SIG-M5 treated with dmso at 0.1 percent for 504 hours (cell line): ENCODE data around the gene MTCH1.

ENCODE experiments used
- DNase-seq: peaks from one replicate; lab custom pipeline; 2025; ENCODE audit not compliant: unreplicated experiment; lab: John Stamatoyannopoulos, UW

Gene MTCH1

GRCh38 chr6:36929152-36929551 lies 56.8 kb downstream of the MTCH1 start:
- no peak for DNase-seq

DNA sequence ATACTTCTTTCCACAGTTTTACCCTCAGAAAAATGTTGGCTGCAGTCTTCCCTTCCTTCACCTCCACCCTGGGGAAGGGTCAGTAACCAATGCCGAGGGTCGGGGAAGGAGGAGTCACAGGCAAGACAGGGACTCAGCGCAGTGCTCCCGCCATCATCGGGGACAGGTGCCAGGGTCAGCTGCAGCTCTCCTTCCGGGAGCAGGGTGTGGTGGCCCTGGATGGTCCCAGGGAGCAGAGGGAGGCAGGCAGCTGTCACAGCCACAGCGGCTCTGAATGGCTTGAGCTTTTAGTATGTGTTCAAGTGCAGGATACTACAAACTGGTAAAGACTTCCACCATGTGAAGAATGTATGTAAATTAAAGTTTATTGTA lies 57.5 kb downstream of the MTCH1 start:
- no peak for DNase-seq

GRCh38 chr6:36927691-36928546 lies 58.1 kb downstream of the MTCH1 start:
- no peak for DNase-seq

DNA sequence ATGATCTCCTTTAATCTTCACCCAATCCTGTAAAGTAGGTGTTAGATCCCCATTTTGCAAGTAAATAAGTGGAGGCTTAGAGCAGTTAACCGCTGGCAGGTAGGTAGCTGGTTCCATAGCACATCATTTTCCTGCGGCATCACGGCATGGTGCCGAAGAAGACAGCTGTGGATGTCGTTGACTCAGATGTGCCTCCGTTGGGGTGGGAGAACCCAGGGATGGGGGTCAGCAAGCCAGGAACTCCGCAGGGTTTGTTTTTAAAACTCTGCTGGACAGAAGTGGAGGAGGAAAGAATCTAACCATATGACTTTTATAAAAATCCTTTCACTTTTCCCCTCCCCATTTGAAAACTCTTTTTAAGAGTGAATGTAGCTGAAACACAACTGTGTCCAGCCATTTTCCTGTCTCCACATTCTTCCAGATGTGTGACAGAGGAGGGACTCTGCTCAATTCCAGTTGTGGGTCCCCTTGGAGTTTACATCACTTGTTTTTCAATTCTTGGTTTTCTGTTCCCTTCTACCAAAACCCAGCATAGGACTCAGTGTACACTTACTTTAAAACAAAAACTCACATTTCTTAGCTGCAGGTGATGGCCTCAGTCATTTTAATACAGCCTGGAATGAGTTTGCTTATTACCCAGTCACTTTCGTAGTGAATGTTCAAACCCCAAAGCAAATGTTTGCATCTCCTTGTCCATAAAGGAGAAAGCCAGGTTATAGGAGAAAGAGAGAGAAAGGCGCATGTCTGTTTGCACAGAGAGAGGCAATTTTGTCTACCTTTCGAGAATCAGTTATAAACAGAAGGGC lies 59.1 kb downstream of the MTCH1 start:
- no peak for DNase-seq

GRCh38 chr6:36925809-36926208 lies 60.2 kb downstream of the MTCH1 start:
- DNase-seq = no peak

DNA sequence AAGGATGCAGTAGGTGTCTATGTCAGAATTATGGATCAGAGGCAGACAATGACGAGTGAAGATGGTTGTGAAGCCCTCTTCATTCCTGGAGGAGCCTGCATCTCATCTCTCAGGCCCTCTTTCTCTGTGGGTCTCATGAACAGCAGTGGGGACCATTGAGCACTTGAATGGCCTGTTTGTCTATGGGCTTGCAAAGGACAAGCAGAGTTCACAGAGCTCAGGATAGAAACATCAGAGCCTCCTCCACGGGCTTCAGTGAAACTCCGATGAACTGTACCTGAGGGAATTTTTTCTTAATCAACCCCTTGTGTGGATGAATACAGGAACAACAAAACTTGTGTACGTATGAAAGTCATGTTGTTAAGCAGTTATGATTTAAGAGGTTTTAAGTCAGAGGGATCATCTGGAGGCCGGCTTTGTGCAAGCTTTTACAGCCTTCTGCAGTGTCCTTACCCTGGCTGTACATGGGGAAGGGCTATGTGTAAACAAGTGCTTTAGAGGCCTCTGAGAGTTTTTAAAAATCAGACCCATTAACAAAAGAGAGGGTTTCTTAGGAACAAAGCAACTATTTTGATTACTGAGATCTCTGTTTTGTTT lies 61.1 kb downstream of the MTCH1 start:
- no peak for DNase-seq

- DNase-seq = no peak
Observed at GRCh38 chr6:36924131-36924530, 61.9 kb downstream of the MTCH1 start.

GRCh38 chr6:36920546-36920945 lies 65.5 kb downstream of the MTCH1 start:
- DNase-seq = no peak

GRCh38 chr6:36920049-36920448 lies 65.9 kb downstream of the MTCH1 start:
- DNase-seq = no peak
